Measurements from ENCODE around the gene ADCYAP1R1. TPM values are rescaled to one million over a fixed set of nuclear protein-coding genes. Genes with fewer than 3 reads are reported as not detected.

ADCYAP1R1 gene
- total and polyA plus RNA-seq, 2 of the 8 experiments (the other 6 are each of a cell fraction or from before 2014, with no cell fraction given), result 14.4 to 14.6 TPM

- TF ChIP-seq CTCF (IDR thresholded peaks at IDR 0.05; ENCODE audit: control extremely low read depth in 1 of 3, insufficient read depth in 1 of 3, low read depth in 1 of 3, low read length in 3 of 3) (no peak), CBX5 (IDR thresholded peaks at IDR 0.05; ENCODE audit: low read depth, low read length) (no peak), SRF (IDR thresholded peaks at IDR 0.05; ENCODE audit: low read depth, low read length) (no peak)
Observed at GRCh38 chr7:31121601-31122000, 69.5 kb downstream of the ADCYAP1R1 start (continued).
